Measurements from ENCODE around the gene OLFML2B. TPM values are rescaled to one million over a fixed set of nuclear protein-coding genes. Genes with fewer than 3 reads are reported as not detected.

Gene OLFML2B
- total and polyA plus RNA-seq, 4 donors = 3.0 to 52.2 (median 11.7) TPM

DNA sequence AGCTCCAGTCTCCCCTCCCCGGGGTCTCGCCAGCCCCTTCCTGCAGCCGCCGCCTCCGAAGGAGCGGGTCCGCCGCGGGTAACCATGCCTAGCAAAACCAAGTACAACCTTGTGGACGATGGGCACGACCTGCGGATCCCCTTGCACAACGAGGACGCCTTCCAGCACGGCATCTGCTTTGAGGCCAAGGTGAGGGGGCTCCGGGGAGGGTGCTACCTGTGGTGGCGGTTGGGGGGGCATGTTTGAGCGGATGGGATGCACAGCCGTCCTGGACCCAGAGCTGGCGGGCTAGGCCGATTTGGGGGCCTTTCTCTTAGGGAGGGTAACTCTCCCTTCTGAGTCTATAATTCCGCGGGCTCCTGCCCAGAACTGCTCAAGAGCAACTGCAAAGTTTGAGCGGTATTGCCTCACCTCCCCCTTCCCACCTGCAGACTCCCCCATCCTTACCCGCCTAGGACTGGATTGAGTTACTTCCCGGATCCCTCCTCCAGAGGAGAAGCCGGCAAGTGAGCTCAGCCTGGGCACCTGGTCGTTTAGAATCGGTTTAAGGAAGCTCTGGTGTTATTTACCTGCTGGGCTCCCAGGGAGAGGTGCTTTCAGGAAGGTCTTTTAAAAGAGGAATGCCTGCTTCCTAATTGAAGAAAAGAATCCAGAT lies 46.6 kb upstream of the OLFML2B start:
- ATAC-seq (ENCODE audit: insufficient read depth, low FRiP score) = peak; percentile 20
- Histone ChIP-seq H3K4me1 (ENCODE audit: control insufficient read depth in 5 of 5, insufficient read depth in 5 of 5, low read length in 5 of 5) (peaks cover 0 to 20% (median 8%) of the 10 kb centered on the region in 5 donors), H3K36me3 (ENCODE audit: control insufficient read depth in 4 of 4, insufficient read depth in 4 of 4, low read length in 4 of 4) (no peaks in the 10 kb centered on the region), H3K27me3 (ENCODE audit: control insufficient read depth in 3 of 3, insufficient read depth in 3 of 3, low read length in 2 of 3) (peaks cover 0 to 12% (median 0%) of the 10 kb centered on the region in 3 donors), H3K9me3 (ENCODE audit: control insufficient read depth in 4 of 4, insufficient read depth in 3 of 4, low read length in 3 of 4) (peaks cover 0 to 4% (median 0%) of the 10 kb centered on the region in 4 donors), H3K9ac (ENCODE audit: insufficient read depth in 1 of 2, low read length in 2 of 2) (peak overlapping the region in 1 of 2 donors; percentile 26), H3K27ac (ENCODE audit: low read depth in 1 of 2, low read length in 1 of 2) (peak overlapping the region; percentile 76 to 92), H3K4me3 (peak overlapping the region; percentile 79)
- no peak for TF ChIP-seq CTCF (IDR thresholded peaks at IDR 0.05; ENCODE audit: control extremely low read depth, extremely low read depth)
- peak; percentile 19 to 55 (median 28) for DNase-seq
- 1% methylated on average over 28 to 29 of the region's 29 CpGs for WGBS, 2 donors

GRCh38 chr1:162069334-162070093 lies 45.8 kb upstream of the OLFML2B start, which contains the start of gene NOS1AP:
NOS1AP (plus strand) TSS chr1:162069691; CDS start chr1:162070178, 487 bp downstream.
- Histone ChIP-seq H3K9ac (ENCODE audit: insufficient read depth in 1 of 2, low read length in 2 of 2) (peak within 1 kb of the TSS in 1 of 2 donors; percentile 26), H3K27me3 (ENCODE audit: control insufficient read depth in 3 of 3, insufficient read depth in 3 of 3, low read length in 2 of 3) (peaks cover 0 to 13% (median 0%) of the 10 kb centered on the region in 3 donors), H3K27ac (ENCODE audit: low read depth in 1 of 2, low read length in 1 of 2) (peak within 1 kb of the TSS; percentile 76 to 92), H3K36me3 (ENCODE audit: control insufficient read depth in 4 of 4, insufficient read depth in 4 of 4, low read length in 4 of 4) (no peaks in the 10 kb centered on the region), H3K4me1 (ENCODE audit: control insufficient read depth in 5 of 5, insufficient read depth in 5 of 5, low read length in 5 of 5) (peaks cover 0 to 20% (median 8%) of the 10 kb centered on the region in 5 donors), H3K4me3 (peak within 1 kb of the TSS; percentile 79), H3K9me3 (ENCODE audit: control insufficient read depth in 4 of 4, insufficient read depth in 3 of 4, low read length in 3 of 4) (peaks cover 0 to under 1% (median 0%) of the 10 kb centered on the region in 4 donors)
- no peak for TF ChIP-seq CTCF (IDR thresholded peaks at IDR 0.05; ENCODE audit: control extremely low read depth, extremely low read depth)
- DNase-seq (peak; percentile 71 to 77 (median 77)), ATAC-seq (ENCODE audit: insufficient read depth, low FRiP score) (peak; percentile 97)
- 0 to 1% methylated on average over 45 to 95 of the region's 95 CpGs for WGBS, 2 donors

- Histone ChIP-seq H3K4me1 (ENCODE audit: control insufficient read depth in 5 of 5, insufficient read depth in 5 of 5, low read length in 5 of 5) (peaks cover 3 to 28% (median 8%) of the 10 kb centered on the region in 5 donors), H3K9ac (ENCODE audit: insufficient read depth in 1 of 2, low read length in 2 of 2) (no peak overlapping the region), H3K27ac (ENCODE audit: low read depth in 1 of 2, low read length in 1 of 2) (no peak overlapping the region), H3K36me3 (ENCODE audit: control insufficient read depth in 4 of 4, insufficient read depth in 4 of 4, low read length in 4 of 4) (no peaks in the 10 kb centered on the region), H3K9me3 (ENCODE audit: control insufficient read depth in 4 of 4, insufficient read depth in 3 of 4, low read length in 3 of 4) (no peaks in the 10 kb centered on the region), H3K4me3 (no peak overlapping the region), H3K27me3 (ENCODE audit: control insufficient read depth in 3 of 3, insufficient read depth in 3 of 3, low read length in 2 of 3) (peaks cover 0 to 13% (median 0%) of the 10 kb centered on the region in 3 donors)
- TF ChIP-seq CTCF (IDR thresholded peaks at IDR 0.05; ENCODE audit: control extremely low read depth, extremely low read depth) = no peak
- WGBS, 2 donors = 95 to 97% methylated on average over 4 of the region's 4 CpGs
- no peak for DNase-seq
- no peak for ATAC-seq (ENCODE audit: insufficient read depth, low FRiP score)
Measured at GRCh38 chr1:162068301-162068700, 44.6 kb upstream of the OLFML2B start.
